Upper lobe of left lung (tissue), 4 donors: ENCODE measurements around the gene HTRA3.

Experiments
- CTCF ChIP-seq, 6 experiments: fragments of 450-650 bp in 4 of 6; fragments of 200-600 bp in 2 of 6; sonication (generic) in 2 of 6; IDR thresholded peaks; one replicate each; pipeline ENCODE4 v1.5.1; 2016 to 2019; ENCODE audit warnings: antibody characterized with exemption in 6 of 6
- EP300 ChIP-seq, 4 donors: sonication (generic); formaldehyde crosslinking; IDR thresholded peaks; one replicate each; pipeline ENCODE4 v1.5.1; 2017; ENCODE audit warnings: antibody characterized with exemption in 4 of 4, control low read depth in 2 of 4
- POLR2A ChIP-seq, 4 donors: fragments of 450-650 bp; IDR thresholded peaks; one replicate each; pipeline ENCODE4 v1.5.1; 2016 to 2017; ENCODE audit warnings: antibody characterized with exemption in 4 of 4, mild to moderate bottlenecking in 2 of 4
- POLR2AphosphoS5 ChIP-seq, 2 donors: sonication (generic); formaldehyde crosslinking; IDR thresholded peaks; one replicate each; pipeline ENCODE4 v1.5.1; 2017; ENCODE audit warnings: antibody characterized with exemption in 2 of 2

GRCh38 chr4:8271821-8272220 lies 2.3 kb downstream of the HTRA3 start:
- TF ChIP-seq CTCF (IDR thresholded peaks at IDR 0.05) = no peak
- TF ChIP-seq POLR2A (IDR thresholded peaks at IDR 0.05) = no peak
- no peak for TF ChIP-seq POLR2AphosphoS5 (IDR thresholded peaks at IDR 0.05)
- TF ChIP-seq EP300 (IDR thresholded peaks at IDR 0.05) = no peak
